DND-41 (cell line): ENCODE measurements around the gene USP10.

Experiments
- CTCF ChIP-seq: IDR thresholded peaks from 2 replicates; pipeline ENCODE4 v1.5.1; 2012; ENCODE audit warnings: borderline replicate concordance, low read length, moderate library complexity, mild to moderate bottlenecking; ENCODE audit not compliant: poor library complexity, severe bottlenecking; ENCODE audit errors: extremely low read depth
- EZH2 ChIP-seq: IDR thresholded peaks from 3 replicates; pipeline ENCODE4 v1.6.1; 2012; ENCODE audit warnings: borderline replicate concordance, low read depth, mild to moderate bottlenecking, moderate library complexity, low read length, inconsistent platforms; ENCODE audit not compliant: severe bottlenecking

- no peak for TF ChIP-seq CTCF
- no peak for TF ChIP-seq EZH2
Measured at GRCh38 chr16:84766978-84767773, 67.4 kb downstream of the USP10 start.
